GM12864 (cell line): ENCODE results near the gene VAMP1.

Source experiments
- DNase-seq: peaks from one replicate; pipeline ENCODE4 v3.0.0-alpha.2; 2011; ENCODE audit warnings: low read depth
- H3K4me3 ChIP-seq: 2 replicates; pipeline ENCODE4 v1.5.1; 2011; ENCODE audit warnings: mild to moderate bottlenecking, low read depth, low read length, control low read depth
- CTCF ChIP-seq: IDR thresholded peaks from 2 replicates; pipeline ENCODE4 v1.5.1; 2011; ENCODE audit warnings: low read depth, mild to moderate bottlenecking, moderate library complexity, low read length, control low read depth, inconsistent platforms; ENCODE audit errors: missing control alignments

The VAMP1 gene

GRCh38 chr12:6466184-6466573, 4.3 kb downstream of the VAMP1 start:
- H3K4me3 ChIP-seq: no peak overlapping the region
- no peak for DNase-seq
- no peak for TF ChIP-seq CTCF

- TF ChIP-seq CTCF: peak; percentile 93
- no peak overlapping the region for H3K4me3 ChIP-seq
- DNase-seq: no peak
Observed at GRCh38 chr12:6465467-6466183, 4.9 kb downstream of the VAMP1 start.

- no peak overlapping the region for H3K4me3 ChIP-seq
- no peak for DNase-seq
- TF ChIP-seq CTCF: no peak
Observed at GRCh38 chr12:6464531-6464930, 5.9 kb downstream of the VAMP1 start.

- no peak overlapping the region for H3K4me3 ChIP-seq
- TF ChIP-seq CTCF: no peak
- DNase-seq: no peak
Observed at GRCh38 chr12:6463858-6464257, 6.6 kb downstream of the VAMP1 start.

- no peak for DNase-seq
- no peak overlapping the region for H3K4me3 ChIP-seq
- TF ChIP-seq CTCF: no peak
Observed at GRCh38 chr12:6463216-6463615, 7.3 kb downstream of the VAMP1 start.

GRCh38 chr12:6462234-6462995, 8.1 kb downstream of the VAMP1 start:
- no peak for TF ChIP-seq CTCF
- no peak for DNase-seq
- no peak overlapping the region for H3K4me3 ChIP-seq
